Measurements from ENCODE around the gene FBXL13. TPM values are rescaled to one million over a fixed set of nuclear protein-coding genes. Genes with fewer than 3 reads are reported as not detected.
A peak's percentile ranks its signal among the peaks of the same experiment; 100 is the strongest.

Gene FBXL13
- total and polyA plus RNA-seq, 10 of the 15 experiments (the other 5 are each of a cell fraction or from before 2014, with no cell fraction given), result 0.08 to 0.95 (median 0.28) TPM; not detected in 2

- TF ChIP-seq NFYB (IDR thresholded peaks at IDR 0.05; ENCODE audit: insufficient read depth, low read depth, low read length), result peak; percentile 74
- no peak for TF ChIP-seq PAX8 (IDR thresholded peaks at IDR 0.05)
- H3K4me2 ChIP-seq (ENCODE audit: control insufficient read depth, insufficient read depth), result no peak overlapping the region
- H2AFZ ChIP-seq (ENCODE audit: control insufficient read depth, low read depth, low read length), result no peak overlapping the region
- H3K79me2 ChIP-seq (ENCODE audit: control insufficient read depth, insufficient read depth, low read length), result no peaks in the 10 kb centered on the region
- SMC1A ChIA-PET (ENCODE audit: uncharacterized antibody, unreplicated experiment), result interaction anchor here (0.8 to 0.9 kb wide), 2 partner anchors 15 to 67 kb away, joined by 3 read pairs; no protein-coding TSS in a partner anchor
- 29% methylated on average over 3 of the region's 3 CpGs for WGBS (ENCODE audit: insufficient coverage, insufficient replicate concordance, low lambda C conversion rate, missing lambda C conversion rate)
- no peaks in the 10 kb centered on the region for H4K20me1 ChIP-seq (ENCODE audit: control insufficient read depth, insufficient read depth)
- no peak overlapping the region for H3K4me3 ChIP-seq
- H3K9ac ChIP-seq (ENCODE audit: control insufficient read depth, insufficient read depth, low read length), result no peak overlapping the region
- intact Hi-C loops (cut with micrococcal nuclease; ENCODE audit: unreplicated experiment), result no loop called here
- peaks cover 0 to 3% of the 10 kb centered on the region in 2 experiments; a peak in 1 of 4 replicates for H3K27me3 ChIP-seq (replicated peaks in 1 of 2; ENCODE audit: control insufficient read depth in 2 of 2, insufficient read depth in 2 of 2, low read length in 1 of 2)
- no peaks in the 10 kb centered on the region for H3K4me1 ChIP-seq (ENCODE audit: control insufficient read depth, insufficient read depth, low read length)
- BruUV-seq (replicated peaks), result no TSS peak
- in situ Hi-C loops (cut with MboI), result no loop called here
- DNase-seq (ENCODE audit: low read depth, low spot score) (no peak), ATAC-seq (no peak), FAIRE-seq (no peak)
- POLR2A ChIA-PET, result interaction anchor here (0.7 kb wide), 1 partner anchor 438 kb away, joined by 10 read pairs; no protein-coding TSS in a partner anchor
- no peak overlapping the region for H3K27ac ChIP-seq (ENCODE audit: control insufficient read depth, insufficient read depth)
- RAD21 ChIA-PET (ENCODE audit: unreplicated experiment), result interaction anchor here (0.7 kb wide), 1 partner anchor 56 kb away, joined by 3 read pairs; no protein-coding TSS in a partner anchor
- no peaks in the 10 kb centered on the region for H3K36me3 ChIP-seq (ENCODE audit: control insufficient read depth in 2 of 2, insufficient read depth in 2 of 2, low read length in 1 of 2)
- no peaks in the 10 kb centered on the region; the same call in 2 of the 3 replicates for H3K9me3 ChIP-seq (replicated peaks; ENCODE audit: control insufficient read depth, insufficient read depth, low read length)
- CTCF ChIA-PET, result no interaction called here
Measured at GRCh38 chr7:102994567-102994966, 80.0 kb downstream of the FBXL13 start.

DNA sequence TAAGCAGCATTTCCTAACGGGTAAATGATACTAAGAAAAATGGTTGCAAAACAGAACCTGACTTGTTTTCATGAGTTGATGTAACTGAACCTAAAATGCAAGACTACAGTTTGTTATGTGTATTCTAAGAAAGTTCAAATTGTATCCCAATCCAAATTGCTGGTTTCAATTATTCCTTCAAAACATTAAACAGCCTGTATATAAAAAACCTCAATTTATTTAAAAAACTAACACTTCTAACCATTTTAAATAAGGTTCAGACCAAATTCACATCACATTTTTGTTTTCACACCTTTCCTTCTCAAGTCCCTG, 80.9 kb downstream of the FBXL13 start:
- in situ Hi-C loops (cut with MboI) (no loop called here), intact Hi-C loops (cut with micrococcal nuclease; ENCODE audit: unreplicated experiment) (no loop called here)
- no peak overlapping the region for H3K27ac ChIP-seq (ENCODE audit: control insufficient read depth, insufficient read depth)
- SMC1A ChIA-PET (ENCODE audit: uncharacterized antibody, unreplicated experiment), result no interaction called here
- FAIRE-seq (no peak), DNase-seq (ENCODE audit: low read depth, low spot score) (no peak), ATAC-seq (no peak)
- H3K9me3 ChIP-seq (replicated peaks; ENCODE audit: control insufficient read depth, insufficient read depth, low read length), result no peaks in the 10 kb centered on the region; the same call in 2 of the 3 replicates
- 0% methylated on average over 1 of the region's 1 CpG for WGBS (ENCODE audit: insufficient coverage, insufficient replicate concordance, low lambda C conversion rate, missing lambda C conversion rate)
- RAD21 ChIA-PET (ENCODE audit: unreplicated experiment), result interaction anchor here (1.5 kb wide), 1 partner anchor 69 kb away, joined by 3 read pairs; no protein-coding TSS in a partner anchor
- H3K4me3 ChIP-seq, result no peak overlapping the region
- BruUV-seq (replicated peaks), result no TSS peak
- H3K4me1 ChIP-seq (ENCODE audit: control insufficient read depth, insufficient read depth, low read length), result no peaks in the 10 kb centered on the region
- POLR2A ChIA-PET, result no interaction called here
- H3K4me2 ChIP-seq (ENCODE audit: control insufficient read depth, insufficient read depth), result no peak overlapping the region
- CTCF ChIA-PET, result no interaction called here
- H4K20me1 ChIP-seq (ENCODE audit: control insufficient read depth, insufficient read depth), result no peaks in the 10 kb centered on the region
- H3K9ac ChIP-seq (ENCODE audit: control insufficient read depth, insufficient read depth, low read length), result no peak overlapping the region
- no peaks in the 10 kb centered on the region for H3K79me2 ChIP-seq (ENCODE audit: control insufficient read depth, insufficient read depth, low read length)
- no peak overlapping the region for H2AFZ ChIP-seq (ENCODE audit: control insufficient read depth, low read depth, low read length)
- H3K36me3 ChIP-seq (ENCODE audit: control insufficient read depth in 2 of 2, insufficient read depth in 2 of 2, low read length in 1 of 2), result no peaks in the 10 kb centered on the region
- H3K27me3 ChIP-seq (replicated peaks in 1 of 2; ENCODE audit: control insufficient read depth in 2 of 2, insufficient read depth in 2 of 2, low read length in 1 of 2), result peaks cover 0 to 3% of the 10 kb centered on the region in 2 experiments; a peak in 2 of 4 replicates
- TF ChIP-seq, protein P1, sequence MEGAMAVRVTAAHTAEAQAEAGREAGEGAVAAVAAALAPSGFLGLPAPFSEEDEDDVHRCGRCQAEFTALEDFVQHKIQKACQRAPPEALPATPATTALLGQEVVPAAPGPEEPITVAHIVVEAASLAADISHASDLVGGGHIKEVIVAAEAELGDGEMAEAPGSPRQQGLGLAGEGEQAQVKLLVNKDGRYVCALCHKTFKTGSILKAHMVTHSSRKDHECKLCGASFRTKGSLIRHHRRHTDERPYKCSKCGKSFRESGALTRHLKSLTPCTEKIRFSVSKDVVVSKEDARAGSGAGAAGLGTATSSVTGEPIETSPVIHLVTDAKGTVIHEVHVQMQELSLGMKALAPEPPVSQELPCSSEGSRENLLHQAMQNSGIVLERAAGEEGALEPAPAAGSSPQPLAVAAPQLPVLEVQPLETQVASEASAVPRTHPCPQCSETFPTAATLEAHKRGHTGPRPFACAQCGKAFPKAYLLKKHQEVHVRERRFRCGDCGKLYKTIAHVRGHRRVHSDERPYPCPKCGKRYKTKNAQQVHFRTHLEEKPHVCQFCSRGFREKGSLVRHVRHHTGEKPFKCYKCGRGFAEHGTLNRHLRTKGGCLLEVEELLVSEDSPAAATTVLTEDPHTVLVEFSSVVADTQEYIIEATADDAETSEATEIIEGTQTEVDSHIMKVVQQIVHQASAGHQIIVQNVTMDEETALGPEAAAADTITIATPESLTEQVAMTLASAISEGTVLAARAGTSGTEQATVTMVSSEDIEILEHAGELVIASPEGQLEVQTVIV (IDR thresholded peaks at IDR 0.05; ENCODE audit: borderline replicate concordance, partially characterized antibody), result no peak
- no peak for TF ChIP-seq RB1 (IDR thresholded peaks at IDR 0.05; ENCODE audit: borderline replicate concordance)
- no peak for TF ChIP-seq WRNIP1 (IDR thresholded peaks at IDR 0.05; ENCODE audit: borderline replicate concordance, low read depth, low read length)
- TF ChIP-seq SREBF2 (IDR thresholded peaks at IDR 0.05; ENCODE audit: low read length), result no peak
- TF ChIP-seq RAD51 (IDR thresholded peaks at IDR 0.05), result no peak
- no peak for TF ChIP-seq NRF1 (conservative IDR thresholded peaks at IDR 0.05; ENCODE audit: low read depth, low read length)
- TF ChIP-seq BCL3 (IDR thresholded peaks at IDR 0.05; ENCODE audit: borderline replicate concordance, insufficient read depth, low read depth, low read length, poor library complexity, severe bottlenecking), result no peak
- TF ChIP-seq SIN3A (IDR thresholded peaks at IDR 0.05; ENCODE audit: low read depth, low read length), result no peak
- TF ChIP-seq EGR1 (IDR thresholded peaks at IDR 0.05; ENCODE audit: borderline replicate concordance in 1 of 2, low read depth in 2 of 2, low read length in 2 of 2), result no peak
- TF ChIP-seq DPF2 (IDR thresholded peaks at IDR 0.05), result no peak
- no peak for TF ChIP-seq YBX1 (IDR thresholded peaks at IDR 0.05)
- no peak for TF ChIP-seq EZH2 (IDR thresholded peaks at IDR 0.05; ENCODE audit: borderline replicate concordance, control insufficient read depth, low read depth, low read length)
- no peak for TF ChIP-seq CHD2 (IDR thresholded peaks at IDR 0.05; ENCODE audit: borderline replicate concordance, low read depth, low read length)

All from GM12878 (cell line).